Stimulated activated CD8-positive, alpha-beta memory T cell treated with anti-CD3 and anti-CD28 coated beads, Interleukin-7, amount 100 ng/mL, for 24 hours (primary cell): ENCODE results near the gene ZDHHC14.

Source experiments
- DNase-seq: peaks from one replicate; pipeline ENCODE4 v3.0.0-alpha.2; 2020; ENCODE audit warnings: low read depth

ZDHHC14 gene

DNA sequence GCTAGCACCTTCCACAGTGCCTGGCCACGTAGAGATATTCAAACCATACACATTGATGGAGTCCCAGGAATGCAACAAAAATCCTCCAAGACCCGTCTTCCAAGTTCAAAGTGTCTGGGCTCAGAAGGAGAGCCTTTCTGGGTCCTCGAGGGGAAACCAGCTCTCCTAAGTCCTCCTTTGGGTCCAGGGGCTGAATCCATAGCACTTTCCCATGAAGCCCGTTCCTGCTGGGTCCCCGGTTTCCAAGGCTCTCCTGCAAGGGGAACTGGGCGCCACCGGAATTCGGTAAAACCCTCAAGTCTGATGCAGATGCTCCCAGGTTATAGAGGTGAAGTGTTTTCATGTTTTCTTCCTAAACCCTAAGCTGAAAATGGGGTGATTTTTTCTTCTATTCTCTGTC is 340.8 kb downstream of the ZDHHC14 start:
- no peak for DNase-seq

DNA sequence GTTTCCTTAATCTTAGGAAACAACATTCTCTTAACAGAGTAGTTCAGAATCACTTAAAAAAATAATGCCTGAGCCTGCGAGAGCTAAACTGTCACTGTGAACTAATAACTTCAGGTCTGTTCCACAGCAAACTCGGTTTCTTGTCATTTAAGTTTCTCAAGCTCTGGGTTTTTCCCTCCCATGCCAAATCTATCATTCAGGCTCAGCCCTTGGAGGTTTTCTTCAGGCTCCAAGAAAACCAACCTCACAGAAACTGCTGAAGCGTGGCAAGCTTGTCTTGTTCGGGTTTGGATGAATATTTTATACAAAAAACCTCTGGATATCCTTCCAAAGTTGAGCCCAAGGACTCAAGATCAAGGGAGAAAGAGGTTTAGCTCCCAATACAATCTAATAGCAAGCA is 342.4 kb downstream of the ZDHHC14 start:
- no peak for DNase-seq

DNA sequence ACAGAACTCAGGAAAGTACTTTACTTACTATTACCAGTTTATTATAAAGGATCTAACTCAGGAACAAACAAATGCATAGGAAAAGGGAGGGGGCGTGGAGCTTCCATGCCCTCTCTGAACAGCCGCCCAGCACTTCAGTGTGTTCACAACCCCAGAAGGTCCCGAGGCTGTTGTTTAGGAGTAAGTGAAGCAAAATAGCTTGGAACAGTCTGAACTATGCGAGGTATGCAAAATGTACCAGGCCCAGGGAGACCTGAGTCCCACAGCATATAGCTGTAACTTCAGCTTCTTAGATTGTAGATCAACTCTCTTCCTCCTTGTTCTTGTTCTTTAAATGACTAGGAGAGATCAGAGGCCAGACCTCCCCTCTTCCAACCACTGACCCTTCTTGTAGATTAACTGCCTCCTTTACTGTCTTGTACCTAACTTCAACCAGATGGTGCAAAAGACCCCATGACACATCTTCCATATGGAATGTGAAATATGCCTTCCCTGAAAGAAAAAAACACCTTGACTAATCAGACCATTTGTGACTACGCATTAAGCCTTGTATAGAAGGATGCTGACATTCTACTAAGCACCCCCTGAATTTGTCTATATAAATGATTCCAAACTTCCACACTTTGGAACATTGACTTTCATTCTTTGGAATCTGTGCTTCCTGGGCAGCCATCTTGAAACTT is 343.3 kb downstream of the ZDHHC14 start:
- no peak for DNase-seq

DNA sequence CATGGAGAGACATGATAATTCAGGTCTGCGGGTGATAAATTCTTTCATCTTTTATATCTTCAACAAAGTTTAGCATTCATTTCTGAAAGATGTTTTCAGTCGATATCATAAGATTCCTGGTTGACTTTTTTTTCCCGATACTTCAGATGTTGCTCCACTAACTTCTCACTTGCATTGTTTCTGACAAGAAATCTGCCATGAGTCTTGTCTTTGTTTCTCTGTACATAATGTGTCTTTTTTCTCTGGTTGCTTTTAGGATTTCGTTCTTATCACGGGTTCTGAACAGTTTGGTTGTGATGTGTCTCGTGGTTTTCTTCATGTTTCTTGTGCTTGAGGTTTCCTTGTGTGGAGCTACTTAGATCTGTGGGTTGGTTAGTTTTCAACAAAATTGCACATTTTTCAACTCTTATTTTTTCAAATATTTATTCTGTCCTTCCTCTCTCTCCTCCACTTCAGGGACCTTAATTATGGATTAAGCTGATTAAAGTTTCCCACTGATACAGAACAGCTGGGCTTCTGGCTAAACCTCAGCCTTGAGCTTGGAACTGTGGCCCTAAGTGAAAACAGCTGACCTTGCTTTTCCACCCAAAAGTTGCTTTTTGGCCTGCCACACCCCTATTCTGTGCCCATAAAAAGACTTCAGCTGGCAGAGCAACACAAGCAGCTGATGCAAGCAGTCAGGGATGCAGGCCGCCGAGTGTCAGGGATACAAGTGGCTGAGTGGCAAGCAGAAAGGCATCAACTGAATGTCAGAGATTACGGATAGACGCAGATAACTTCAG is 344.2 kb downstream of the ZDHHC14 start:
- no peak for DNase-seq

DNA sequence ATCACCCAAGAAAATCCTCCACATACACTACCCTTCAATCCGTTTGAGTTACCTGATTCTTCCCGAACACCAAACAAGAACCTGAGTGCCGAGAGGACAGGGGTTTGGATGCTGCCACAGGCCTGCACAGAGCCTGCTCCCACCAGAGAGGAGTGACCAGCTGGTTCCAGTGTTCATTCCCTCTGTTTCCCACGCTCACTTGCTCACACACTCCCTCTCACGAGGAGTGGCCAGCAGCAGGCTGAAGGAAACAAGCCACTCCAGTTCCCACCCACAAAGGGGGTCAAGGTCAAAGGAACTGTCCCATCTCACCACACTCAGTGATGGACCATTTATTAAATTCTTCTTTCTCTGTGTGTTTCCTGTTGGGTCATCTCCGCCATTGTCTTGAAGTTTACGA is 344.8 kb downstream of the ZDHHC14 start:
- no peak for DNase-seq

DNA sequence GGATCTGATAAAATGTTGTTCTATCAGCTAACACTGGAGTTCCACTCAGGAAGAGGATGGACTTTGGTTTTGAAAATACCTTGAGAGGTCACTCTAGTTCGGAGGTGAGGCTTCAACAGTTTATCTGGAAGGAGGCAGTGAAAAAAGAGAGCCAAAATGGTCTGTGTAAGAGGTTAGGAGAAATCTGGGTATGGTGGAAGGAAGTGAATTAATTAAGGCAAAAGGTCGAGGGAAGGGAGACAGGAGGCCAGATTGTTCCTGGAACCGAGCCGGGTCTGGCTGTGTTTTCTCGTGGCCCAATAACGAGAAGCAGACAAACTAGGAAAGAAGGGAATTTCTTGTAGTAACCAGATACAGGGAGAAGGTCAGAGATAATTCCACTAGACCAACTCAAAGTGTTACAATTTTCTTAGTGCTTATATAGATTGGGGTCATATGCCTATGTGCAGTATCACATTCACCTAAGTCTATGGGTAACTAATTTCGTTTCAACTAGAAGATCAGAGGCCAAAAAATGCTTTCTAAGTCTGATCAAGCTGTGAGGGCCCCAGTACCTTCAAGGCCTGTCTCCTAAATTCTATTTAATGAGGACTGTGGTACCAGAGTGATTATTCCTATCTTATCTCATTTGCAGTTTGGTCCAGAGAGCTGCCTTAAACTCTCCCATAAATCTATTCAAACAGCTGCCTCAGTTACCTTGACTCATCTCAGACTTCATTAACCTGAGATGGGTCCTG is 346.1 kb downstream of the ZDHHC14 start:
- no peak for DNase-seq
